ENCODE measurements around the gene CPNE5.

- no peak for TF ChIP-seq RAD21 (IDR thresholded peaks at IDR 0.05; ENCODE audit: low read length)
- TF ChIP-seq MXI1 (IDR thresholded peaks at IDR 0.05; ENCODE audit: borderline replicate concordance, low read depth, low read length) = no peak
- TF ChIP-seq CTCF (conservative IDR thresholded peaks at IDR 0.05; ENCODE audit: low read depth, low read length) = no peak
- TF ChIP-seq SMC3 (IDR thresholded peaks at IDR 0.05; ENCODE audit: low read depth, low read length) = no peak
- TF ChIP-seq POLR2A (IDR thresholded peaks at IDR 0.05; ENCODE audit: low read depth, low read length) = no peak
- TF ChIP-seq CHD1 (IDR thresholded peaks at IDR 0.05; ENCODE audit: low read depth, low read length) = no peak
- no peak for TF ChIP-seq CEBPB (IDR thresholded peaks at IDR 0.05; ENCODE audit: low read depth, low read length)
- TF ChIP-seq RCOR1 (IDR thresholded peaks at IDR 0.05; ENCODE audit: insufficient replicate concordance, low read length) = no peak
- no peak for TF ChIP-seq FOS (IDR thresholded peaks at IDR 0.05; ENCODE audit: low read depth, low read length)
These were observed 93.0 kb downstream of the CPNE5 start for GRCh38 chr6:36746251-36746650.
